GM18511 (cell line): Measurements from ENCODE around the gene BLTP3A.

Experiments
- ATAC-seq: cut with Tn5 transposase; IDR thresholded peaks from one replicate; pipeline ENCODE4 v1.9.1; 2021; ENCODE audit warnings: mild to moderate bottlenecking, moderate library complexity; ENCODE audit not compliant: unreplicated experiment

Gene BLTP3A

GRCh38 chr6:34829137-34829536 lies 37.3 kb downstream of the BLTP3A start:
- no peak for ATAC-seq

DNA sequence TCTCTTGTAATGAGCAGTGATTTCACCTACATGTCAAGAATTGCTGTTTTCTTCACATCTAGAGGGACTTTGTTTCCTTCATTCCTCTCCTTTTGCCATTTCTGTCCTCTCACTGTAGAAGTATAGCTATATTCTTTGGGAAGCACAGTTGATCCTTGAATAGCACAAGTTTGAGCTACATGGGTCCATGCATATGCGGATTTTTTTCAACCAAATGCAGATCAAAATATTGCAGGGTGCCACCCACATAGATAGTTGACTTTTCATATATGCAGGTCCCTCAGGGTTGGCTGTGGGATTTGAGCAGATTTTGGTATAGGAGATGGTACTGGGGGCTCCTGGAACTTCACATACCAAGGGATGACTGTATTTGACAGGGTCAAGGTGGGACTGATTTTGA lies 41.1 kb downstream of the BLTP3A start:
- ATAC-seq, result no peak

DNA sequence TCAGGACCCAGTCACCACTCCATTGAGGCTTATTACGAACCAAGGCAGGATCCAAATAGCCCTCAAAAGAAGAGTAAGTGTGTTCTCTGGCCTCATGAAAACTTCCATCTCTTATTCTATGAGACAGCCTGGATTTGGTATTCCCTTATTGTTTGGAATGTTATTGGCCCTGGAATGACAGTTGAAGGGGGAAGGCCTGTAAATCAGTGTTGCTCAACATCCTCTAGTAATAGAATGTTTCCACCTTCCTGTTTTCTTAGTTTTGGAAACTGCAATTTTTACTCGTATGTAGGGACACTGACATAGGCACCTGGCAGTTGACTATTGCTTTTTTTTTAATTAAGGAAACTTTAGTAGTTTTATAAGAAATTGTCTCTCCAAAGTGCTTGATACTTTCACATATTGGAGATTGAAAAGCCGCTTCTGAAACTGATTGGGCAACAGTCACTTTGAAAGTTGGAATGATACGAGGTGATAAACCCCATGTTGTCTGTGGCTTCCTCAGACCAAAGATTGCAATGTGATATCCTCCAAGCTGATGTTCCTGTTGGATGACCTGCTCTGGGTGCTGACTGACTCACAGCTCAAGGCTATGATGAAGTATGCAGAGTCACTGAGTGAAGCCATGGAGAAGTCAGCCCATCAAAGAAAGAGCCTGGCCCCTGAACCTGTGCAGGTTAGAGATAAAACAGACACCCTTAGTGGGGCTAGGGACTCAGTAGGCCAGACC lies 43.1 kb downstream of the BLTP3A start:
- ATAC-seq, result no peak

DNA sequence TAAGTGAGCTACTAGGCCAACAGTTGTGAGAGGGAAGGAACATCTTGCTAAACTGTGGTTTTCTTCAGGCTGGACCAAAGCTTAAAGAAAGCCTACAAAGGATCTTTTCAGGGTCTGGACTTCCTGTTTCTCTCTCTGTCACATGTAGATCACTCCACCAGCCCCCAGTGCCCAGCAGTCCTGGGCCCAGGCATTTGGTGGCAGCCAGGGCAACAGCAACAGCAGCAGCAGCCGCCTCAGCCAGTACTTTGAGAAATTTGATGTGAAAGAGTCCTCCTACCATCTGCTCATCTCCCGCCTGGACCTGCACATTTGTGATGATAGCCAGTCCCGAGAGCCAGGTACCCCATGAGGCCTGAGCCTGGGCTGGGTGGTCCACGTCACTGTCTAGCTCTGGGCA lies 44.1 kb downstream of the BLTP3A start:
- ATAC-seq, result no peak

- no peak for ATAC-seq
Measured at GRCh38 chr6:34836451-34836850, 44.6 kb downstream of the BLTP3A start.

GRCh38 chr6:34837528-34837927 lies 45.6 kb downstream of the BLTP3A start:
- no peak for ATAC-seq

GRCh38 chr6:34839666-34840352 lies 47.9 kb downstream of the BLTP3A start:
- ATAC-seq, result no peak
